ENCODE data around the gene DHRS13. TPM values are rescaled to one million over a fixed set of nuclear protein-coding genes. Genes with fewer than 3 reads are reported as not detected.
"Not testable (repeated sequence)": the region's sequence is repeated elsewhere in the genome, so short reads cannot be mapped to it uniquely, and the experiment has no call there.

DHRS13 gene
- total RNA-seq, 2 donors from 2014 or later: 36.8 to 61.3 TPM

GRCh38 chr17:28878158-28878910, 24.5 kb downstream of the DHRS13 start:
- no peak overlapping the region for H3K27ac ChIP-seq
- intact Hi-C loops (cut with DNase I): no loop called here
- DNase-seq (ENCODE audit: low spot score): no peak
- H3K9me3 ChIP-seq: no peaks in the 10 kb centered on the region
- peaks cover 23 to 37% of the 10 kb centered on the region in 2 donors for H3K36me3 ChIP-seq
- no peak overlapping the region for H3K4me3 ChIP-seq
- 78% methylated on average over 2 of the region's 2 CpGs for WGBS
- H3K27me3 ChIP-seq (replicated peaks; ENCODE audit: insufficient read depth): no peaks in the 10 kb centered on the region
- no peaks in the 10 kb centered on the region for H3K4me1 ChIP-seq (replicated peaks)
- TF ChIP-seq CTCF (IDR thresholded peaks at IDR 0.05): no peak
- no peak for TF ChIP-seq POLR2AphosphoS5 (IDR thresholded peaks at IDR 0.05)
- TF ChIP-seq POLR2A (IDR thresholded peaks at IDR 0.05): no peak

- H3K4me1 ChIP-seq (replicated peaks); H3K27ac ChIP-seq; DNase-seq (ENCODE audit: low spot score); H3K4me3 ChIP-seq; intact Hi-C loops (cut with DNase I); H3K9me3 ChIP-seq; H3K27me3 ChIP-seq (replicated peaks; ENCODE audit: insufficient read depth): not testable (repeated sequence)
- 95% methylated on average over 6 of the region's 6 CpGs for WGBS
- H3K36me3 ChIP-seq: peaks cover 15 to 31% of the 10 kb centered on the region in 2 donors
Observed at GRCh38 chr17:28877150-28877711, 25.6 kb downstream of the DHRS13 start.

- TF ChIP-seq POLR2AphosphoS5 (IDR thresholded peaks at IDR 0.05): no peak
- no peak for TF ChIP-seq CTCF (IDR thresholded peaks at IDR 0.05)
- TF ChIP-seq POLR2A (IDR thresholded peaks at IDR 0.05): no peak
- no peak overlapping the region for H3K4me3 ChIP-seq
- H3K27me3 ChIP-seq (replicated peaks; ENCODE audit: insufficient read depth): no peaks in the 10 kb centered on the region
- intact Hi-C loops (cut with DNase I): no loop called here
- H3K36me3 ChIP-seq: peaks cover 3 to 19% of the 10 kb centered on the region in 2 donors
- DNase-seq (ENCODE audit: low spot score): no peak
- WGBS: 27% methylated on average over 1 of the region's 1 CpG
- no peaks in the 10 kb centered on the region for H3K4me1 ChIP-seq (replicated peaks)
- no peaks in the 10 kb centered on the region for H3K9me3 ChIP-seq
- H3K27ac ChIP-seq: no peak overlapping the region
Observed at GRCh38 chr17:28875848-28876550, 26.9 kb downstream of the DHRS13 start.

- 76% methylated on average over 3 of the region's 3 CpGs for WGBS
- TF ChIP-seq CTCF (IDR thresholded peaks at IDR 0.05) (no peak), POLR2AphosphoS5 (IDR thresholded peaks at IDR 0.05) (no peak), POLR2A (IDR thresholded peaks at IDR 0.05) (no peak)
- Histone ChIP-seq H3K27ac (no peak overlapping the region), H3K9me3 (no peaks in the 10 kb centered on the region), H3K4me1 (replicated peaks) (no peaks in the 10 kb centered on the region), H3K27me3 (replicated peaks; ENCODE audit: insufficient read depth) (no peaks in the 10 kb centered on the region), H3K4me3 (no peak overlapping the region), H3K36me3 (peaks cover 0 to 7% of the 10 kb centered on the region in 2 donors)
- DNase-seq (ENCODE audit: low spot score): no peak
- intact Hi-C loops (cut with DNase I): no loop called here
Observed at GRCh38 chr17:28874750-28875149, 28.1 kb downstream of the DHRS13 start.

GRCh38 chr17:28873839-28874238, 29.0 kb downstream of the DHRS13 start:
- H3K4me3 ChIP-seq: no peak overlapping the region
- H3K4me1 ChIP-seq (replicated peaks): no peaks in the 10 kb centered on the region
- H3K9me3 ChIP-seq: no peaks in the 10 kb centered on the region
- no peaks in the 10 kb centered on the region for H3K27me3 ChIP-seq (replicated peaks; ENCODE audit: insufficient read depth)
- H3K27ac ChIP-seq: no peak overlapping the region
- TF ChIP-seq CTCF (IDR thresholded peaks at IDR 0.05): no peak
- no peak for TF ChIP-seq POLR2A (IDR thresholded peaks at IDR 0.05)
- no peak for TF ChIP-seq POLR2AphosphoS5 (IDR thresholded peaks at IDR 0.05)
- intact Hi-C loops (cut with DNase I): no loop called here
- H3K36me3 ChIP-seq: no peaks in the 10 kb centered on the region
- 89% methylated on average over 7 of the region's 7 CpGs for whole genome bisulfite sequencing
- no peak for DNase-seq (ENCODE audit: low spot score)
